ENCODE measurements around the gene CADM1.

CADM1 gene

GRCh38 chr11:115269191-115269950 lies 234.8 kb downstream of the CADM1 start:
- DNase-seq, result no peak

DNA sequence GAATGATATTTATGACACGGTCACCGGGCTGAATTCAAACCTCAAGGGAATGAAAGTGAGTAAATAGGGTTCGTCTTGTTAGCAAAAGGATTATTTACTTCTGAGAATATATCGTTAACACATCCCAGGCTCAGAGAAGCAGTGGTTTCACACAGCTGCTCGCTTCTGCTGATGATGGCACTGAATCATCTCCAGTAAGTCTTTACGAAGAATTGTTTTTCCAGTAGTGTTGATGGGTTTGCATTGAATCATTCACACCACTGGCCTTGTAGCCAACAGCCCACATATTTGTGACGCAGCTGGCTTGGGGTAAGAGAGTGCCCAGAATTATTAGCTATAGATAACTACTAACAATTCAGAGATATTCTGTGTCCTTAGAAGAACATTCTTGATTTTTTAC lies 236.3 kb downstream of the CADM1 start:
- DNase-seq, result no peak

- DNase-seq, result peak; percentile 26
These were observed 236.9 kb downstream of the CADM1 start for GRCh38 chr11:115267238-115267781.

- no peak for DNase-seq
These were observed 238.1 kb downstream of the CADM1 start for GRCh38 chr11:115266066-115266639.

DNA sequence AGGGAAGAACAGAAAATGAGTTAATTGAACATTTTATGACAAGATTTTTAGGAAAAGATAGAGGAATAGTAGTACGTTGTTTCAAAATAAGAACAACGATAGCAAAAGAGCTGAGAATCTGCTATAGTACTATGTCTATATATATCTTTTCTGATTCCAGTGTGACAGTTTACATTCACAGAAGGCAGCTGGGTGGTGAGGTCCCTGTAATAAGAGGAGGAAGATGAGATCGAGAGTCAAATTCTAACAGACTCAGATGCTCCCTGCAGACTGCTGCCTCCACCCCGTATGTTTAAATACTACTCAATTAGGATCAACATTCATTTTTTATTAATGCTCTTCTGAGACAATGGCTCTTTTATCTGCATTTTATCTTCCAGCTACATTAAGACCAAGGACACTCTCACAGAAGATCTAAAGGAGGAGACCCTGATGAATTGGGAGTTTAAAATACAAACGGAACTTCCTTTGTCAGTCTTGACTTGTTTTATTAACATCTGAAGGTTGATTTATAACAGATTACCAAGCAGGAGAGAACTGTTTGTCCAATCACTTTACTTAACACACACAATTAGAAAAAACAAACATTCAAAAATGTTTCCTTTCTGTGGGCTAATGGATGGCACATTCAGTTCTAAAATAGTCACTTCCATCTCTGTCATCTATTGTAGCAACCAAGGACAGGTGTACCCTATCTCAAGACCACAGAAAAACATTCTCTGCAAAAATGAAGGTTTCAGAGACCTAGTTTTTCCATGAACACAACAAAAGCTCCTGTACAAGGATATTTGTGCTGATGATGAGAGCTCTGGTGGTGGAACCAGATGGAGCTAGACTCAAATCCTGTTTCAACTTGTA lies 240.2 kb downstream of the CADM1 start:
- no peak for DNase-seq

GRCh38 chr11:115258216-115258615 lies 246.0 kb downstream of the CADM1 start:
- no peak for DNase-seq

- DNase-seq, result no peak
These were observed 246.5 kb downstream of the CADM1 start for GRCh38 chr11:115257678-115258077.

DNA sequence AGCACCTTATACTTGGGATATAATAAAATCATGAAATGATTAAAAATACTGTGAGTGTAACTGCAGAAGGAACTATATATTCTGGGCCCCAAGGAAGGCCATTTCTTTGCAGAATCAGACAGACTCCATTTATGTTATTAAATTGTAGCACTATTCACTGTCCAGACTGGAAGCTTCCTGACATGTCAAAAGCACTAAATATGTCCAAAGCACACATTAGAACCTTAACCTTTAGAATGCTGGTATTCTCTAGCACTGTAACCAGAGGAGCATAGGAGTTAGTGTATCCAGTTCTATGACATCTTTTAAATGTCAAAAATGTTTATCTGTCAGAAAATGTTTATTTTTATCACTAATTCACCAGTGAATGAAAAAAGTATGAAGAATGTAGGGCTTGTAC lies 246.9 kb downstream of the CADM1 start:
- DNase-seq, result no peak

DNA sequence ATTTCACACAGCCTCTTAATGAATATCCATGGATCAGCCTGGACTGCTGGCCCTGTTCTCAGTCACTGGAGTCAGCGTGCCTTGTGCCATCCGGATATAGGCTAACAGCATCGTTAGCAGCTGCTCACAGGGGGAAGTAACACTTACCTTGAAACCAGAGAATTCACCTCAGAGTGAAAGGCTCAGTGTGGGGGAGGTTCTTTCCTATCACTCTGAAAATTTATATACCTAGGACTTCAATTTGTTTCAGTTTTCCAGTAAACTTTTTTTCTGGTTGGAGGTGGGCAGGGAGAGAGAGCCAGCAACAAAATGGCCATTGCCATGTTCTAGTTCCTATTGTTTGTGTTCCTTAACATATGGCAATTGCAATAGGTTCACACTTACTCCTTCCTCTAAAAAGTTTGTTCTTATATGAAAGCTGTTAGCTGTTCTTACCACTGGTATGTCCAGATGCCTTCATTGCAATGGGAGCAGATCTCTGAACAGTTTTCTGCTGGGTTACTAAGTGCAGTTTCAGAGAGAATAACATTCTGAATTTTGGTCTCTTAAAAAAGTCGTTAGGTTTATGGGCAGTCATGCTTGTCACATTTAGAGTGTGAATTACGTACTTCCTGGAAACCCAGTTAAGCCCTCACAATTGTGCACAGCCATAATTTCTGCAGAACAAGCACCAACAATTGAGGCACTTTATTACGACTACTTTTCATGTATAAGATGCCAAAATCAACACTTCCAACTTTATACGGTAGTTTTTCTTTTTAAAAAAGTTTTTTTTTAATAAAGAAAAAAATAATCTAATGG lies 247.6 kb downstream of the CADM1 start:
- no peak for DNase-seq

DNA sequence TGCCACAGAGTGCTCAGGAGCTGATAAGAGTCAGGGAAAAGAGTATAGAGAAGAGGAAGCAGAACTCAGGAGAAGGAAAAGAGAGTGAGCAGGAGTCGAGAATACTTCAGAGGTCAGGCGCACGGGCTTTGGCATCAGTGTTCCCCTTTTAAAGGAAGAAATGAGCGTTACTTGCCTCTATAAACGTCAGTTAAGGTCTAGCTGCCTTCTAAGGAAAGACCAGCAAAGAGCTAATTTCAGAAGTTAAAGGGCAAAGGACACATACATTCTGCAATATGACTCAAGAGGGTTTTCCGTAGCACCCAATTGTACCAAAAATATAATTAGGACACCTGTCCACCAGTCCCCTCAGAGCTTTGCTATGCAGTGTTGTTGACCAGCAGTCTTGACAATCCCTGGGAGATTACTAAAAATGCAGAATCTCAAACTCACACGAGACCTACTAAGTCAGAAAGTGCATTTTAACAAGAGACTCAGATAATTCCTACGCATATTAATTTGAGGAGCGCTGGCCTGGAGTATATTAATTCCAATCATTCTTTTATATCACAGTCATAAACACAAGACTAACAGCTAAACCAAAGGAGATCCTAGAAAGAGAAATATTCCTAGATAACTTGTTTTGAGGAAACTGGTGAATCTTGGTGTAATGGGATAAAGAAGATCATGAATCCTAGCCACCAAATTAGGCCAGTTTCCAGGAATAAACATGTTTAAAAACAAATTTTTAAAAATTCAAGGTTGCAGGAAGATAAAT lies 249.0 kb downstream of the CADM1 start:
- no peak for DNase-seq

DNA sequence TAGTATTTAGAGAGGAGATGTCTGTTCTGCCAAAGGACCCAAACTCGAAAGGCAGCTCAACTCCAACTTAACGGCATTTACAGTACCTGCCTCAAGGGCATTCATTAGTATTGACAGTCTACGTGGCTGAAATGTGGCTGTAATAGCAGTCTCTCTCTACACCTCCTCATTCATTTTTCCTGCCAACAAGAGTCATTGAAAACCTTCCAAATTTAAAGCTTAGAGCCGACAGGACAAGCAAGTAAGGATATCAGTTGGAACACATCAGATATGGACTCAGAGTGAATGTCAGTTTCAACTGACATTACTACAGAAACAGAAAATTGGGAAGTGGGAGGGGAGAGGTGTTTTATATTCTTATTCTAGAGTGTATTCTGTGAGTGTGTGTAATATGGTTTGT lies 253.1 kb downstream of the CADM1 start:
- no peak for DNase-seq

GRCh38 chr11:115249061-115249578 lies 255.1 kb downstream of the CADM1 start:
- DNase-seq, result no peak

GRCh38 chr11:115247953-115248352 lies 256.3 kb downstream of the CADM1 start:
- DNase-seq, result no peak

DNA sequence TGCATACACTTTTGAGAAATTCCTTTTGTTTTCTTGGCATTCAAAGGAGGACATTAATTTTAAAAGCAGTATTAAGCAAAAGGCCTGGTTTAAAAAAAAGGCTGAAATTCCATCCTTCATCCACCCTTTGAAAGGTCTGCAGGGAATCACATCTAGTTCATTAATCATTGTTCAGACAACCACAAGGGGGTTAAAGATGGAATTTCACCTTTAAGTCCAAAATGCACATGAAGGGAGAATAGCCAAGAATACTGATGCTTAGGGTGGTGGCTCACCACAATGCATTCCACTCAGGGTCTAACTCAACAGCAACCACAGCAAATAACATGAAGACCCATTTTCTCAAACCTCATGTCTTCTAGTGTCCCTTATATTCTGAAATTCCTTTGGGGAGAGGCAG lies 256.9 kb downstream of the CADM1 start:
- no peak for DNase-seq

GRCh38 chr11:115244758-115245157 lies 259.5 kb downstream of the CADM1 start:
- peak; percentile 29 for DNase-seq

GRCh38 chr11:115244296-115244695 lies 259.9 kb downstream of the CADM1 start:
- no peak for DNase-seq

DNA sequence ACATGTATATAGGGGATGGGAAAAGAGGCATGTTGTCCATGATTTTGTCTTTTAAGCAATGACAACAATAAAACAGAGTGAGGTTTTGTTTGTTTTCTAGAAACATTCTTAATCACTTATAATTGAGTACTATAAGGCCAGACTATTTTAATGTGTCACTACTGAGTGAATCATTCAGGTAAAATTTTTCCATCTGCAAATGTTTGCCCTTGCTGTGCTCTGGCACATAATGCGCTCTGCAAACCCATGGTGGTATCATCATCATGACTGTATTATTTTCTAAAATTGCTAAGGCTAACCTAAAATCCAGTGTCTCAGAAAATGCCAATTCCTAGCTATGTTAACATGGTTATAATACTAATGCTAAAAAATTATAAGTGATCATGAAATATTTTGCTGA lies 261.2 kb downstream of the CADM1 start:
- no peak for DNase-seq

DNA sequence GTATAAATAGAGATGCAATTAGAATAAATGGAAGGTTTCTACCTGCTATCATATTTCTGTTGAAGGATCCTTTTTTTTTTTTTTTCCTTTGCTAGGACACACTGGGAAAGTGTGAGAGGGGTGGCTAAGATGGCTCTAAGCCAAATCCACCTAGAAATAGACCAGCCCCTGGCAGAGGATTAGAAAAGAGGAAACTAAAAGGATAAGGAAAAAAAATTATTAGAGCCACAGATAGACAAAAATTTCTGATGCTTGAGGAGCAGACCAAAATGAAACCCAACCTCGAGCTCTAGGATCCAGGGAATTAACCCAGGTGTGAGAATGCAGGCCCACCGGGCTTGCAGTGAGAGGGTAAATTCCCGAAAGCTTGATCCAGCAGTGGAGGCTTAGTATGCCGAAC lies 262.3 kb downstream of the CADM1 start:
- no peak for DNase-seq

DNA sequence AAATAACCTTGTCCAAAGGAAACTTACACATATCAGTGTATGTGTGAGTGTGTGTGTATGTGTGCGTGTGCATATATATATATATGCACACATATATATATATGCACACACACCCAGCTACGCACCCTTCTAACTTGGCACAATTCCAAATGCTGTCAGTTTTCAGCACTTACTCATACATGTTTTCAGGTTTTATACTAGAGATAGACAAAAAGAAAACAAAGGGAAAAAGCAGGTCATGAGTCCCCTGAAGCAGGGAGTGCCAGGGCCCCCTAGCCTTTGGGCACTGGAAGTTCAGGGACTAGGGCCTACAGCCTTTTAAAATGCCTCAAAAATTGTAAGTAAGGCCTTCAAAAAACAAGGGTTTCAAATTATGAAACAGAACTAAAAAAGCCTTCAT lies 265.4 kb downstream of the CADM1 start:
- DNase-seq, result no peak

DNA sequence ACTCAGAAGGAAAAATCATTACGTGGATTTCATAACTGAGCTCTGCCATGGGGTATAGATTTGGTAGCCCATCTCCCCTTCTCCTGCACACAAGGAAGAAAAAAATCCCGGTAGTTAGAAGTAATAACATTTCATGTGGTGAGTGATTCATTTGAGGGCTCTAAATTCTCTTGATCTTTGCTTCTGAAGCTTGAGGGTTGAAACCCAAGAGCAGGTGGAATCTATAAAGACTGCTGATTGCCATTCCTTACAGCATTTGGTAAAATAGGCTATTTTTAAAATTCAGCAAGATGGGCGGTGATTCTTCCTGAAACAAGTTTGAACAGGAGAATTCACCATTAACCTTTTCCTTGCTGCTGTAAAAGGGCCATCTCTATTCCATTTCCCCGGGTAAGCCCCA lies 266.1 kb downstream of the CADM1 start:
- DNase-seq, result no peak

- DNase-seq, result no peak
These were observed 266.6 kb downstream of the CADM1 start for GRCh38 chr11:115237578-115237977.

- DNase-seq, result no peak
These were observed 269.4 kb downstream of the CADM1 start for GRCh38 chr11:115234794-115235193.

Data from right hindlimb (tissue), 1 donor.